Epithelial cell of proximal tubule (primary cell): ENCODE measurements around the gene LTBP2. TPM values are rescaled to one million over a fixed set of nuclear protein-coding genes. Genes with fewer than 3 reads are reported as not detected.

Experiments
- DNase-seq: peaks from one replicate; pipeline ENCODE4 v3.0.0-alpha.2; 2011; ENCODE audit warnings: low read depth
- H3K4me3 ChIP-seq: 2 replicates; pipeline ENCODE4 v1.5.1; 2011; ENCODE audit warnings: low read depth, mild to moderate bottlenecking, low read length
- total RNA-seq: library from RNA; depleted of rRNA; stranded (reverse); fragments of >200 nt; gene quantifications from 2 replicates; pipeline ENCODE4 v1.2.3, GENCODE V29; 2015
- TF ChIP-seq, protein P1 (sequence below): conservative IDR thresholded peaks from 2 replicates; pipeline ENCODE4 v1.5.1; 2012; ENCODE audit warnings: low read depth, mild to moderate bottlenecking, low read length

LTBP2 gene
- total RNA-seq, 1 donor from 2014 or later = 33.1 TPM

DNA sequence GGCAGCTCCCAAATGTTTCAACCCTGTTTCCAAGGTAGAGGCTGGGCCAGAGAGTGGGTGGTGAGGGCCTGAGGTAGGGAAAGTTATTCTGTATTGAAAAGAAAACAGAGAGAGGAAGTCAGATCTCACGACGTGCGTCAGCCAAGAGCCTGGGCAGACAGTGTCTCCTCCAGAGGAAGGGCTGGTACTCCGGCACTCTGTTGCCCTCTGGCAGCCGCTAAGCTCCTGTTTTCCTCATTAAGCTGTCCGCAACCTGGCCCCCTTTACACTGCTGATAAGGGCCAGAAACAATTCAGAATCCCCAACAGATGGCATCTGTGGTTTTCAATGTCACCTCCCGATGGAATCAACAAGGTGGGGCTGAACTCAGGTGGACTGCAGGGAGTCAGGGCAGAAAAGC lies 26.0 kb upstream of the LTBP2 start:
- TF ChIP-seq, protein P1, sequence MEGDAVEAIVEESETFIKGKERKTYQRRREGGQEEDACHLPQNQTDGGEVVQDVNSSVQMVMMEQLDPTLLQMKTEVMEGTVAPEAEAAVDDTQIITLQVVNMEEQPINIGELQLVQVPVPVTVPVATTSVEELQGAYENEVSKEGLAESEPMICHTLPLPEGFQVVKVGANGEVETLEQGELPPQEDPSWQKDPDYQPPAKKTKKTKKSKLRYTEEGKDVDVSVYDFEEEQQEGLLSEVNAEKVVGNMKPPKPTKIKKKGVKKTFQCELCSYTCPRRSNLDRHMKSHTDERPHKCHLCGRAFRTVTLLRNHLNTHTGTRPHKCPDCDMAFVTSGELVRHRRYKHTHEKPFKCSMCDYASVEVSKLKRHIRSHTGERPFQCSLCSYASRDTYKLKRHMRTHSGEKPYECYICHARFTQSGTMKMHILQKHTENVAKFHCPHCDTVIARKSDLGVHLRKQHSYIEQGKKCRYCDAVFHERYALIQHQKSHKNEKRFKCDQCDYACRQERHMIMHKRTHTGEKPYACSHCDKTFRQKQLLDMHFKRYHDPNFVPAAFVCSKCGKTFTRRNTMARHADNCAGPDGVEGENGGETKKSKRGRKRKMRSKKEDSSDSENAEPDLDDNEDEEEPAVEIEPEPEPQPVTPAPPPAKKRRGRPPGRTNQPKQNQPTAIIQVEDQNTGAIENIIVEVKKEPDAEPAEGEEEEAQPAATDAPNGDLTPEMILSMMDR = no peak
- no peak for DNase-seq
- H3K4me3 ChIP-seq = no peak overlapping the region

DNA sequence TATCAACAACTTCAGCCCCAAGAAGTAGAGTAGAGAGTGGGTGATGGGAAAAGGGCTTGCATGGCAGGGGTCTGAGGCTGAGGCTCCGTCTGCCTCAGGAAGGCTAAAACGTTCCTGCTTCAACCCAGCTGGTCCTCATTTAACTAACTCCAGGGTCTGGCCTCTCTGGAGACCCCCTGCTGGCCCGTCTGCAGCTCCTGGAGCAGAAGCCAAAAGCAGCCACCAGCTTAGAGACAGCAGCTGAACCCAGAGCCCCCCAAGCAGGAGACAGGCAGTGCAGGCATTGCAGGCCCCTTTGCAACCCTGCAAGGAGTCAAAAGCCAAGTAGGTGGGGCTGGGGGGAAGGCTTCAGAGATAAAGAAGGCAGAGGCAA lies 25.1 kb upstream of the LTBP2 start:
- DNase-seq = no peak
- no peak overlapping the region for H3K4me3 ChIP-seq
- TF ChIP-seq, protein P1 = no peak

DNA sequence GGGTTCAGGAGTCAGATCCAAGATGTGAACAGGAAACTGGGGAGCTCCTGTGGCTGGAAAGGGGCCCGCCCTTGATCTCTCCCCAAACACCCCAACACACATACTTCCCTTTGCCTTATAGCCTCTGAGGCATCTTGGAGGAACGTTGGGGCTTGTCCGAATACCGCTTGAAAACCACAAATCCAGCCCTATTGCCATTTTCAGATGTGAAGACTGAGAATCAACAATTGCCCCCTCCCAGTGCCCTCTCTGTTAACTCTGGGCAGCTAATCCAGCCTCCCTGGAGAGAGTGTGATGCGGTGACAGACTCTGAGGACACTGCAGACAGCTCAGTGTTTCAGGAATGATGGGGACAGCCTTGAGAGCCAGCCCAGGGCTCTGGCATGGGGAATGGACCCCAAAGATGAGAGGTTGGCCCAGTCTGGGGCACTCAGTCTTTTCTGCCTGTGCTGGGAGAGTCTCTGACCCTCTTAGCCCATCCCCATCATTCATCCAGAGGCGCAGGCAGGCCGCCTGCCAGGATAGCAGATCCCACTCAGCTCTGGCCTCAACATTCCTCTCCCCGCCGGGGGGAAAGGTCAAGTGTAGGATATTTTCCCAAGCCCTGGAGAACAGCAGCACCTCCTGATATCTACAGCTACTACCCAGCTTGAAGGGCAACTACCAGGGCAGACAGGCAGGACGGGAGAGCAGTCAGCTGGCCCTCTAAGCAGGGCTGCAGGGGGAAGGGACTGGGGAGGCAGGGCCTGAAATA lies 24.6 kb upstream of the LTBP2 start:
- no peak overlapping the region for H3K4me3 ChIP-seq
- TF ChIP-seq, protein P1 = no peak
- no peak for DNase-seq

DNA sequence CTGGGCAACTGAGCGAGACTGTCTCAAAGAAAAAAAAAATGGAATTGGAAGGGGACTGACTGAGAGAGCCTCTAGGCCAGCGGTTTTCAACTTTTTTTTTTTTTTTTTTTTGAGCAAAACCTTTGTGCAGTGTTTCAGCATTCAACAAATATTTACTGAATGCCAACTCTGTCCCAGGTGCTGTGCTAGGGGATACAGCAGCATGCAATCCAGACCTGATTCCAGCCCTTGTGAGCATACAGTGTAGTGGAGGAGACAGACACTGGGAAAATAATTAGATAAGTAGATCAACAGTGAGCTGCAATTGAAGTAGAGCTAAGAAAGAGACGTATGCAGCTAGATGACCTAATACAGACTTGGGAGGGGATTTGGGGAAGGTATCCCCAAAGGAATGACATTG lies 23.8 kb upstream of the LTBP2 start:
- H3K4me3 ChIP-seq = no peak overlapping the region
- TF ChIP-seq, protein P1 = no peak
- no peak for DNase-seq

DNA sequence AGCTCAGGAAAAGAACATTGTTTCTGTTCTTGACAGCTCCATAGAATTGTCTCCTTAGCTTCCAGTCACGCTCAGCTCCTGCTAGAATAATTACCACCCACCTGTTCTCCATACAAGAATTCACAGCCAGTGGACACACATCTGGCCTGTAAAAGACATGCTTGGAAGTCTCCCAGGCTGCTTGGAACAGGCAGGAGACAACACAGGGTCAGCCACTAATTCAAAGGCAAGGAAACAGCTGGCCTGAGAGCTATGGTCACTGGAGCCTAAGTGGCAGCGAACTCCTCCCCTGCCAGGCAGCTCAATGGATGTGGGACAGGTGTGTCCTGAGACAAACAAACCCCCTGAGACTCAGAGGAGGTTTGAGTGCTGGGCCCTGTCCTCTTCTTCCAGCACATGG lies 22.9 kb upstream of the LTBP2 start:
- DNase-seq = no peak
- no peak overlapping the region for H3K4me3 ChIP-seq
- TF ChIP-seq, protein P1 = no peak

DNA sequence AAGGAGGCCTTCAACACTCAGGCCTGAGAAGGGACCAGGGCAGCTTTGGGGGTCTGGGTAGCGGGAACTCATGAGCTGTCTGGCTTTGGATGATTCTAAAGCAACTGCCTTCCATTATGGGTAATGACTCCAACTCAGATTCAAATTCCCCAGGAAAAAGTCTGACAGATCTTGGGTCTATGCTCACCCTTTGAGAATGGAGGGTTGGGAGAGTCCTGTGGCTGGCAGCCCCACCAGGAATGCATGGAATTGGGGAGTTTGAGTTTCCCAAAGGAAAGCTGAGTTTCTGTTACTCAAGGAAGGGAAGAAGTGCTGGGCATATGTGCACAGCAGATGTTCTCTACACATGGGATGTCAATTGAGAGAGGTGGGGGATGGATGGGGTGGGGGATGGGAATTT lies 22.4 kb upstream of the LTBP2 start:
- no peak overlapping the region for H3K4me3 ChIP-seq
- no peak for DNase-seq
- TF ChIP-seq, protein P1 = no peak
